ENCODE measurements around the gene ZNF714.

ZNF714 gene

GRCh38 chr19:21133633-21134032, 51.6 kb downstream of the ZNF714 start:
- no peaks in the 10 kb centered on the region for H3K36me3 ChIP-seq (ENCODE audit: low read length)
- H2AFZ ChIP-seq (ENCODE audit: low read depth, low read length, severe bottlenecking): no peak overlapping the region
- no peak for TF ChIP-seq CTCF (IDR thresholded peaks at IDR 0.05; ENCODE audit: insufficient read depth, low read length, poor library complexity, severe bottlenecking)
- TF ChIP-seq EZH2phosphoT487 (conservative IDR thresholded peaks at IDR 0.05; ENCODE audit: low read length): no peak

GRCh38 chr19:21134934-21135366, 52.9 kb downstream of the ZNF714 start:
- TF ChIP-seq CTCF (IDR thresholded peaks at IDR 0.05; ENCODE audit: insufficient read depth, low read length, poor library complexity, severe bottlenecking): no peak
- no peak for TF ChIP-seq EZH2phosphoT487 (conservative IDR thresholded peaks at IDR 0.05; ENCODE audit: low read length)
- H3K79me2 ChIP-seq (ENCODE audit: insufficient read depth, low read length): no peaks in the 10 kb centered on the region
- H4K20me1 ChIP-seq (ENCODE audit: low read depth, low read length): no peaks in the 10 kb centered on the region
- H3K27me3 ChIP-seq (ENCODE audit: low read length): no peaks in the 10 kb centered on the region
- H3K9me2 ChIP-seq (replicated peaks; ENCODE audit: insufficient read depth, low read length): no peaks in the 10 kb centered on the region
- H3K4me3 ChIP-seq (ENCODE audit: insufficient read depth, low read length, poor library complexity, severe bottlenecking): no peak overlapping the region
- no peak overlapping the region for H3K27ac ChIP-seq (ENCODE audit: low read depth, low read length)
- no peak overlapping the region for H3K9ac ChIP-seq (ENCODE audit: low read length)
- no peaks in the 10 kb centered on the region for H3F3A ChIP-seq (ENCODE audit: insufficient read depth)
- H3K9me3 ChIP-seq (ENCODE audit: insufficient read depth, low read length): no peaks in the 10 kb centered on the region
- H2AFZ ChIP-seq (ENCODE audit: low read depth, low read length, severe bottlenecking): no peak overlapping the region
- no peak overlapping the region for H3K4me2 ChIP-seq (ENCODE audit: low read depth, low read length, poor library complexity, severe bottlenecking)
- no peaks in the 10 kb centered on the region for H3K36me3 ChIP-seq (ENCODE audit: low read length)

More at GRCh38 chr19:21133633-21134032, 51.6 kb downstream of the ZNF714 start:
- Histone ChIP-seq H3F3A (ENCODE audit: insufficient read depth) (no peaks in the 10 kb centered on the region), H3K79me2 (ENCODE audit: insufficient read depth, low read length) (no peaks in the 10 kb centered on the region), H3K9me3 (ENCODE audit: insufficient read depth, low read length) (no peaks in the 10 kb centered on the region), H3K9me2 (replicated peaks; ENCODE audit: insufficient read depth, low read length) (no peaks in the 10 kb centered on the region), H3K4me2 (ENCODE audit: low read depth, low read length, poor library complexity, severe bottlenecking) (no peak overlapping the region), H3K9ac (ENCODE audit: low read length) (no peak overlapping the region), H3K4me3 (ENCODE audit: insufficient read depth, low read length, poor library complexity, severe bottlenecking) (no peak overlapping the region), H3K27ac (ENCODE audit: low read depth, low read length) (no peak overlapping the region), H4K20me1 (ENCODE audit: low read depth, low read length) (no peaks in the 10 kb centered on the region), H3K27me3 (ENCODE audit: low read length) (no peaks in the 10 kb centered on the region)

DNA sequence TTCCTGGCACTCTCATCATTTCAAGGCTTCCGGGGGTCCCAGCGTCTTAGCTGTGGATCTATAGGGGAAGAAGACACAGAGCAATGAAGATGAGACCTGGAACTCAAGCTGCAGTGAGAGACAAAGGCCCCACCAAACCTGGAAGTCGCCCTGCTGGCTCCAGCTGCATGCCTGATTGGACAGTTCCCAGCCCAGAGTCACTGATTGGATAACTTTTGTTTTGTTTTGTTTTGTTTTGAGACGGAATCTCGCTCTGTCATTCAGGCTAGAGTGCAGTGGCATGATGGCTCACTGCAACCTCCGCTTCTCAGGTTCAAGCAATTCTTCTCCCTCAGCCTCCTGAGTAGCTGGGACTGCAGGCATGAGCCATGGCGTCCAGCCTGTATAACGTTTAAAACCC, 53.4 kb downstream of the ZNF714 start:
- Histone ChIP-seq H3K79me2 (ENCODE audit: insufficient read depth, low read length) (no peaks in the 10 kb centered on the region), H3K4me2 (ENCODE audit: low read depth, low read length, poor library complexity, severe bottlenecking) (no peak overlapping the region), H3F3A (ENCODE audit: insufficient read depth) (no peaks in the 10 kb centered on the region), H2AFZ (ENCODE audit: low read depth, low read length, severe bottlenecking) (no peak overlapping the region), H3K9me3 (ENCODE audit: insufficient read depth, low read length) (no peaks in the 10 kb centered on the region), H3K27ac (ENCODE audit: low read depth, low read length) (no peak overlapping the region), H4K20me1 (ENCODE audit: low read depth, low read length) (no peaks in the 10 kb centered on the region), H3K27me3 (ENCODE audit: low read length) (no peaks in the 10 kb centered on the region), H3K9ac (ENCODE audit: low read length) (no peak overlapping the region), H3K4me3 (ENCODE audit: insufficient read depth, low read length, poor library complexity, severe bottlenecking) (no peak overlapping the region), H3K9me2 (replicated peaks; ENCODE audit: insufficient read depth, low read length) (no peaks in the 10 kb centered on the region), H3K36me3 (ENCODE audit: low read length) (no peaks in the 10 kb centered on the region)
- TF ChIP-seq CTCF (IDR thresholded peaks at IDR 0.05; ENCODE audit: insufficient read depth, low read length, poor library complexity, severe bottlenecking): no peak
- TF ChIP-seq EZH2phosphoT487 (conservative IDR thresholded peaks at IDR 0.05; ENCODE audit: low read length): no peak

Measured in SU-DHL-6 (cell line).